PFSK-1 (cell line): ENCODE measurements around the gene XIST.

Source experiments
- POLR2AphosphoS5 ChIP-seq: IDR thresholded peaks from 2 replicates; pipeline ENCODE4 v1.6.1; 2012; ENCODE audit warnings: low read depth, mild to moderate bottlenecking, control low read depth, low read length, moderate library complexity
- SIN3A ChIP-seq: IDR thresholded peaks from 2 replicates; pipeline ENCODE4 v1.6.1; 2012; ENCODE audit warnings: mild to moderate bottlenecking, low read length, moderate library complexity, borderline replicate concordance; ENCODE audit not compliant: insufficient read depth
- TAF1 ChIP-seq: IDR thresholded peaks from 2 replicates; pipeline ENCODE4 v1.6.1; 2012; ENCODE audit warnings: low read length, control low read depth, borderline replicate concordance; ENCODE audit not compliant: insufficient read depth
- TF ChIP-seq, protein P1 (sequence below), 2 experiments: IDR thresholded peaks; 2 replicates each; pipeline versions ENCODE4 v1.6.1 to v1.8.0; 2011 to 2012; ENCODE audit warnings: low read depth in 2 of 2, low read length in 2 of 2, control low read depth in 1 of 2, inconsistent platforms in 1 of 2, mild to moderate bottlenecking in 1 of 2, moderate library complexity in 1 of 2; ENCODE audit not compliant: insufficient read depth in 1 of 2

DNA sequence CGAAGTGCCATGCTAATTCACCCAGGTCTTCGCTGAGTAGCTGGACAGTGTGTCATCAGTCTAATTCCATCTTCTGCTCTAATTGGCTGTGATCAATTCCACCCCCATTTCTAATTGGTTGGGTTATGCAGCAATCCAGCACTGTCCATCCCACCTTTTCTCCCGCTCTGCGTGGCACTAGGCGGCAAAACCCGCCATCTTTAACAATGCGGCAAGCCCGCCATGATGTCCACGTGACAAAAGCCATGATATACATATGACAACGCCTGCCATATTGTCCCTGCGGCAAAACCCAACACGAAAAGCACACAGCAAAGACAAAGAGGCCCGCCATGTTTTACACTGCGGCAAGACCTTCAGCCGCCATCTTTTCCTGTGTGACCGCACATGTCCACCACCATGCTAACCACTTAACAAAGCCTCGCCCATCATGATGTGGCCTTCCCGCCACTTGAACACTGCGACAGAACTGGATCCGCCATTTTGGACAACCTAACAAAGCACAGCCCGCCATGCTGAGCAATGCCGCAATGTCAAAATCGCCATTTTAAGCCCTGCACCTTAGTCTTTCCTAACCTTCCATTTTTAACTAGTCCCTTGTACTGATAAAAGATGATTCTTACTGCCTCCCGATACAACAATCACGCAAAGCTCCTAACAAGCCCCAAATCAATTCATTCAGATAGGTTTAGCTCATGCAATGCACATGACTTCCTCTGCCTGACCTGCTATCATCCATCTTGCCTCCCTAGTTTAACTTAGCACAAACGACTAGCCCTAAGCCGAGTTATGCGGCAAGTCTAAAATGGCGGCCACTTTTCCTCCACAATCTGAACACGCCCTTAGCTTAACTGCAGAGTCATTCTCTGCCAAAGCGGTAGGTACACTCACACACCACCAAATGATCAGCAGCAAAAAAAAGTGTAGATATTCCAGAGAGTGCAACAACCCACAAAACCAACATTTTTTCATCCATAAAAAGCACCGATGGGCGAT lies 1.2 kb downstream of the XIST start:
- TF ChIP-seq TAF1 (no peak), POLR2AphosphoS5 (no peak), SIN3A (no peak)
- TF ChIP-seq, protein P1, sequence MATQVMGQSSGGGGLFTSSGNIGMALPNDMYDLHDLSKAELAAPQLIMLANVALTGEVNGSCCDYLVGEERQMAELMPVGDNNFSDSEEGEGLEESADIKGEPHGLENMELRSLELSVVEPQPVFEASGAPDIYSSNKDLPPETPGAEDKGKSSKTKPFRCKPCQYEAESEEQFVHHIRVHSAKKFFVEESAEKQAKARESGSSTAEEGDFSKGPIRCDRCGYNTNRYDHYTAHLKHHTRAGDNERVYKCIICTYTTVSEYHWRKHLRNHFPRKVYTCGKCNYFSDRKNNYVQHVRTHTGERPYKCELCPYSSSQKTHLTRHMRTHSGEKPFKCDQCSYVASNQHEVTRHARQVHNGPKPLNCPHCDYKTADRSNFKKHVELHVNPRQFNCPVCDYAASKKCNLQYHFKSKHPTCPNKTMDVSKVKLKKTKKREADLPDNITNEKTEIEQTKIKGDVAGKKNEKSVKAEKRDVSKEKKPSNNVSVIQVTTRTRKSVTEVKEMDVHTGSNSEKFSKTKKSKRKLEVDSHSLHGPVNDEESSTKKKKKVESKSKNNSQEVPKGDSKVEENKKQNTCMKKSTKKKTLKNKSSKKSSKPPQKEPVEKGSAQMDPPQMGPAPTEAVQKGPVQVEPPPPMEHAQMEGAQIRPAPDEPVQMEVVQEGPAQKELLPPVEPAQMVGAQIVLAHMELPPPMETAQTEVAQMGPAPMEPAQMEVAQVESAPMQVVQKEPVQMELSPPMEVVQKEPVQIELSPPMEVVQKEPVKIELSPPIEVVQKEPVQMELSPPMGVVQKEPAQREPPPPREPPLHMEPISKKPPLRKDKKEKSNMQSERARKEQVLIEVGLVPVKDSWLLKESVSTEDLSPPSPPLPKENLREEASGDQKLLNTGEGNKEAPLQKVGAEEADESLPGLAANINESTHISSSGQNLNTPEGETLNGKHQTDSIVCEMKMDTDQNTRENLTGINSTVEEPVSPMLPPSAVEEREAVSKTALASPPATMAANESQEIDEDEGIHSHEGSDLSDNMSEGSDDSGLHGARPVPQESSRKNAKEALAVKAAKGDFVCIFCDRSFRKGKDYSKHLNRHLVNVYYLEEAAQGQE (IDR thresholded peaks at IDR 0.05; ENCODE audit: insufficient read depth in 1 of 2, low read depth in 2 of 2, low read length in 2 of 2) = no peak
